ENCODE data around the gene PATL1.

Gene PATL1

GRCh38 chr11:59614277-59615119, 54.3 kb downstream of the PATL1 start:
- no peak for DNase-seq

GRCh38 chr11:59611570-59612565, 57.0 kb downstream of the PATL1 start:
- DNase-seq, result no peak

- DNase-seq, result peak in 1 of 5 experiments; percentile 56
Measured at GRCh38 chr11:59610289-59610688, 58.5 kb downstream of the PATL1 start.

GRCh38 chr11:59607703-59608454, 61.0 kb downstream of the PATL1 start:
- DNase-seq, result no peak

- DNase-seq, result no peak
Measured at GRCh38 chr11:59602432-59602831, 66.4 kb downstream of the PATL1 start.

- no peak for DNase-seq
Measured at GRCh38 chr11:59601788-59602187, 67.0 kb downstream of the PATL1 start.

GRCh38 chr11:59600636-59601035, 68.2 kb downstream of the PATL1 start:
- no peak for DNase-seq

- DNase-seq, result no peak
Measured at GRCh38 chr11:59600234-59600633, 68.6 kb downstream of the PATL1 start.

- no peak for DNase-seq
Measured at GRCh38 chr11:59598961-59599360, 69.9 kb downstream of the PATL1 start.
